IMR-90 (cell line): ENCODE measurements around the gene LIPH. TPM values are rescaled to one million over a fixed set of nuclear protein-coding genes. Genes with fewer than 3 reads are reported as not detected.

ENCODE experiments used
- ATAC-seq: fragments of 200-7000 bp; cut with Tn5 transposase; 2 replicates; pipeline ENCODE4 v1.9.1; 2020; ENCODE audit warnings: low read depth, mild to moderate bottlenecking, moderate library complexity
- BruUV-seq: library from RNA; stranded (reverse); fragments of 400-500 nt; replicated peaks from 2 replicates; lab custom pipeline; 2021; lab: Mats Ljungman, UMichigan
- CTCF ChIA-PET: fragments of 300-600 bp; formaldehyde crosslinking; extraction: SDS; loops from one replicate; lab custom pipeline; 2021; ENCODE audit warnings: antibody characterized with exemption; lab: Yijun Ruan, JAX
- POLR2A ChIA-PET: fragments of 300-600 bp; sonication (Branson Sonifier 250); formaldehyde crosslinking; loops from one replicate; lab custom pipeline; 2022; ENCODE audit warnings: antibody characterized with exemption; ENCODE audit not compliant: unreplicated experiment; lab: Charles Lee
- DNase-seq: peaks from one replicate; pipeline ENCODE4 v3.0.0; 2013
- H2AFZ ChIP-seq: replicated peaks from 2 replicates; pipeline ENCODE3; 2013; ENCODE audit warnings: low read length, mild to moderate bottlenecking; ENCODE audit not compliant: poor library complexity
- H2AK5ac ChIP-seq: 2 replicates; pipeline ENCODE4 v1.6.1; 2013; ENCODE audit warnings: low read depth, low read length, inconsistent platforms
- H2AK9ac ChIP-seq: replicated peaks from 2 replicates; pipeline ENCODE3; 2013; ENCODE audit warnings: mild to moderate bottlenecking, low read depth, low read length, moderate library complexity; ENCODE audit not compliant: poor library complexity
- H2BK120ac ChIP-seq: 2 replicates; pipeline ENCODE4 v1.6.1; 2013; ENCODE audit warnings: low read depth, low read length, inconsistent platforms
- H2BK15ac ChIP-seq: 3 replicates; pipeline ENCODE4 v1.6.1; 2013; ENCODE audit warnings: low read depth, low read length, inconsistent platforms
- H2BK20ac ChIP-seq: 2 replicates; pipeline ENCODE4 v1.6.1; 2013; ENCODE audit warnings: low read depth, mild to moderate bottlenecking, inconsistent platforms, low read length, moderate library complexity
- H2BK5ac ChIP-seq: 2 replicates; pipeline ENCODE4 v1.6.1; 2013; ENCODE audit warnings: mild to moderate bottlenecking, low read depth, low read length, inconsistent platforms; ENCODE audit not compliant: poor library complexity, severe bottlenecking
- H3K14ac ChIP-seq: replicated peaks from 2 replicates; pipeline ENCODE4 v1.6.1; 2013; ENCODE audit warnings: low read depth, low read length, inconsistent platforms
- H3K18ac ChIP-seq: 2 replicates; pipeline ENCODE4 v1.6.1; 2013; ENCODE audit warnings: low read depth, low read length, control low read depth
- H3K23ac ChIP-seq: 2 replicates; pipeline ENCODE4 v1.6.1; 2013; ENCODE audit warnings: low read depth, low read length, inconsistent platforms
- H3K27ac ChIP-seq: 2 replicates; pipeline ENCODE4 v1.5.1; 2013; ENCODE audit warnings: mild to moderate bottlenecking, control low read depth, low read length; ENCODE audit not compliant: insufficient read depth
- H3K27me3 ChIP-seq: 2 replicates; pipeline ENCODE4 v1.6.1; 2013; ENCODE audit warnings: low read length; ENCODE audit not compliant: control insufficient read depth, insufficient read depth
- H3K36me3 ChIP-seq: 2 replicates; pipeline ENCODE4 v1.6.1; 2013; ENCODE audit warnings: low read length, mixed read lengths; ENCODE audit not compliant: control insufficient read depth, insufficient read depth
- H3K4ac ChIP-seq: 2 replicates; pipeline ENCODE4 v1.6.1; 2013; ENCODE audit warnings: low read depth, low read length, inconsistent platforms
- H3K4me1 ChIP-seq: 2 replicates; pipeline ENCODE4 v1.6.1; 2013; ENCODE audit warnings: low read length, mixed read lengths; ENCODE audit not compliant: control insufficient read depth, insufficient read depth
- H3K4me2 ChIP-seq: 2 replicates; pipeline ENCODE4 v1.6.1; 2013; ENCODE audit warnings: low read depth, mild to moderate bottlenecking, control low read depth, low read length, moderate library complexity
- H3K4me3 ChIP-seq: 2 replicates; pipeline ENCODE4 v1.5.1; 2013; ENCODE audit warnings: low read depth, mild to moderate bottlenecking, control low read depth, low read length, moderate library complexity; ENCODE audit not compliant: insufficient read depth
- H3K56ac ChIP-seq: 2 replicates; pipeline ENCODE4 v1.6.1; 2013; ENCODE audit warnings: low read length, inconsistent platforms; ENCODE audit not compliant: insufficient read depth; ENCODE audit errors: extremely low read depth
- H3K79me1 ChIP-seq, 2 experiments: 2 replicates each; pipeline ENCODE4 v1.6.1; 2013; ENCODE audit warnings: low read length in 2 of 2, inconsistent platforms in 1 of 2, low read depth in 1 of 2
- H3K9ac ChIP-seq: 2 replicates; pipeline ENCODE4 v1.6.1; 2013; ENCODE audit warnings: low read depth, low read length, control low read depth
- H3K9me1 ChIP-seq: 2 replicates; pipeline ENCODE4 v1.6.1; 2013; ENCODE audit warnings: low read length, inconsistent platforms; ENCODE audit not compliant: insufficient read depth
- H3K9me3 ChIP-seq: 2 replicates; pipeline ENCODE4 v1.6.1; 2013; ENCODE audit warnings: low read length; ENCODE audit not compliant: control insufficient read depth, insufficient read depth
- H4K20me1 ChIP-seq: 2 replicates; pipeline ENCODE4 v1.6.1; 2013; ENCODE audit warnings: low read length, inconsistent platforms; ENCODE audit not compliant: insufficient read depth
- H4K5ac ChIP-seq: 2 replicates; pipeline ENCODE4 v1.6.1; 2013; ENCODE audit warnings: mild to moderate bottlenecking, low read depth, low read length, control low read depth
- H4K8ac ChIP-seq, 2 experiments: 2 replicates each; pipeline ENCODE4 v1.6.1; 2013; ENCODE audit warnings: low read depth in 2 of 2, low read length in 2 of 2, control low read depth in 1 of 2, inconsistent platforms in 1 of 2
- H4K91ac ChIP-seq: 2 replicates; pipeline ENCODE4 v1.6.1; 2013; ENCODE audit warnings: low read depth, low read length, inconsistent platforms; ENCODE audit not compliant: insufficient read depth
- CTCF ChIP-seq: conservative IDR thresholded peaks from 2 replicates; pipeline ENCODE4 v1.5.1; 2012; ENCODE audit warnings: mild to moderate bottlenecking, low read depth, low read length, improper control_type of control experiment
- FOS ChIP-seq: fragments of 150-350 bp; IDR thresholded peaks from 2 replicates; pipeline ENCODE4 v1.6.1; 2016; ENCODE audit warnings: low read depth, low read length
- MAFK ChIP-seq: IDR thresholded peaks from 2 replicates; pipeline ENCODE4 v1.6.1; 2012; ENCODE audit warnings: low read depth, low read length, improper control_type of control experiment
- MAZ ChIP-seq: IDR thresholded peaks from 2 replicates; pipeline ENCODE4 v1.6.1; 2012; ENCODE audit warnings: low read depth, mild to moderate bottlenecking, low read length, improper control_type of control experiment, moderate library complexity, borderline replicate concordance
- NFE2L2 ChIP-seq: fragments of 150-350 bp; IDR thresholded peaks from 2 replicates; pipeline ENCODE4 v1.6.1; 2016; ENCODE audit warnings: low read depth, mild to moderate bottlenecking, low read length
- WGBS, 2 experiments: methylation state at CpG; one replicate each; pipeline versions ENCODE4 v1.1.5 to v1.1.7; 2013; ENCODE audit warnings: missing lambda C conversion rate in 2 of 2; ENCODE audit not compliant: insufficient read length in 1 of 2; ENCODE audit errors: extremely low coverage in 2 of 2; 5-methylcytosine and 5-hydroxymethylcytosine counted together
- dilution Hi-C: fragments of 300-500 bp; cut with HindIII; formaldehyde crosslinking; loops from one replicate; pipeline ENCODE4 v1.14.3; 2018; ENCODE audit warnings: low sequenced_read_pairs; ENCODE audit not compliant: unreplicated experiment
- in situ Hi-C: fragments of 300-500 bp; cut with MboI; formaldehyde crosslinking; loops from 3 replicates; pipeline ENCODE4 v1.14.3; 2019; ENCODE audit warnings: low sequenced_read_pairs, inconsistent platforms, mixed read lengths
- intact Hi-C: fragments of 100-400 bp; cut with micrococcal nuclease; formaldehyde crosslinking; loops from 2 replicates; pipeline ENCODE4 v1.10.0; 2022
- polyA plus RNA-seq, 3 experiments: library from polyadenylated mRNA; depleted of rRNA; stranded (reverse); fragments of >200 nt; gene quantifications; 2 replicates each; pipeline ENCODE4 v1.2.3, GENCODE V29; 2012; ENCODE audit warnings: low replicate concordance in 1 of 3
- total RNA-seq: library from RNA; depleted of rRNA; stranded (reverse); fragments of >200 nt; gene quantifications from 2 replicates; pipeline ENCODE4 v1.2.3, GENCODE V29; 2012

Gene LIPH
- total and polyA plus RNA-seq, 2 of the 4 experiments (the other 2 are of a cell fraction), result 0.27 to 0.36 TPM

- Histone ChIP-seq H3K4me1 (no peaks in the 10 kb centered on the region), H2AFZ (no peak overlapping the region), H3K27ac (no peak overlapping the region), H2BK15ac (no peak overlapping the region), H2BK20ac (no peak overlapping the region), H2AK9ac (no peak overlapping the region), H4K91ac (no peak overlapping the region), H4K8ac (no peak overlapping the region), H2BK120ac (no peak overlapping the region), H3K18ac (no peak overlapping the region), H3K9me1 (no peaks in the 10 kb centered on the region), H2AK5ac (no peak overlapping the region), H3K79me1 (no peaks in the 10 kb centered on the region), H3K4me3 (no peak overlapping the region), H3K9ac (no peak overlapping the region), H2BK5ac (no peak overlapping the region), H3K27me3 (peaks cover 19% of the 10 kb centered on the region), H3K4ac (no peak overlapping the region), H4K20me1 (no peaks in the 10 kb centered on the region), H3K4me2 (no peak overlapping the region), H3K23ac (no peak overlapping the region), H4K5ac (no peak overlapping the region), H3K9me3 (no peaks in the 10 kb centered on the region), H3K14ac (no peak overlapping the region), H3K36me3 (no peaks in the 10 kb centered on the region), H3K56ac (no peak overlapping the region)
- DNase-seq (no peak), ATAC-seq (no peak)
- CTCF ChIA-PET, result interaction anchor here (0.6 kb wide), 2 partner anchors 16 to 74 kb away, joined by 3 to 5 read pairs; no protein-coding TSS in a partner anchor
- POLR2A ChIA-PET, result no interaction called here
- TF ChIP-seq FOS (no peak), CTCF (no peak), MAFK (no peak), MAZ (no peak), NFE2L2 (no peak)
- in situ Hi-C loops (no loop called here), intact Hi-C loops (no loop called here), dilution Hi-C loops (no loop called here)
- BruUV-seq, result no TSS peak
- no CpG with 5 or more reads among the region's 3 CpGs for WGBS, 2 experiments
These were observed 47.8 kb downstream of the LIPH start for GRCh38 chr3:185504636-185505035.
